Activated CD8-positive, alpha-beta memory T cell treated with anti-CD3 and anti-CD28 coated beads, Interleukin-2, amount 50 U/mL, for 24 hours (primary cell): ENCODE data around the gene PTPRZ1.

Source experiments
- DNase-seq: peaks from one replicate; pipeline ENCODE4 v3.0.0-alpha.2; 2020; ENCODE audit errors: extremely low read depth

PTPRZ1 gene

GRCh38 chr7:122054393-122054792 is 181.4 kb downstream of the PTPRZ1 start:
- DNase-seq: no peak

- DNase-seq: no peak
These were observed 182.1 kb downstream of the PTPRZ1 start for GRCh38 chr7:122055073-122055472.

DNA sequence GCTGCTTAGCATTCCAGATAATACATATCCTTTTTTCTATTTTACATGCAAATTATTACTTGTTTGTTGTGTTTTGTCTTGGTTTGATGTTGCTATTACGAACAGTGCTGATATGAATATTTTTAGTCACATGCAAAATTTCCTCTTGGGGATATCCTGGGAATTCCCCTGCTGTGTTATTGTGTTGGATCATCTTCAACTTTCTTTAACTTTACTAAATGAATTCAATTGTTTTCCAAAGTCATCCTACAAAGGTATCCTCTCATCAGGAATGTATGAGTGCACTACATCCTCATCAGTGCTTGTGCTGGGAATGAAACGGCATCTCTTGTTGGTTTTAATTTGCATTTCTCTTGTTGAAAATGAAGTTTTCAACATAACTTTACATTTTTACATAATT is 184.0 kb downstream of the PTPRZ1 start:
- no peak for DNase-seq

GRCh38 chr7:122059542-122059941 is 186.6 kb downstream of the PTPRZ1 start:
- DNase-seq: no peak

GRCh38 chr7:122063146-122063545 is 190.2 kb downstream of the PTPRZ1 start:
- DNase-seq: no peak

DNA sequence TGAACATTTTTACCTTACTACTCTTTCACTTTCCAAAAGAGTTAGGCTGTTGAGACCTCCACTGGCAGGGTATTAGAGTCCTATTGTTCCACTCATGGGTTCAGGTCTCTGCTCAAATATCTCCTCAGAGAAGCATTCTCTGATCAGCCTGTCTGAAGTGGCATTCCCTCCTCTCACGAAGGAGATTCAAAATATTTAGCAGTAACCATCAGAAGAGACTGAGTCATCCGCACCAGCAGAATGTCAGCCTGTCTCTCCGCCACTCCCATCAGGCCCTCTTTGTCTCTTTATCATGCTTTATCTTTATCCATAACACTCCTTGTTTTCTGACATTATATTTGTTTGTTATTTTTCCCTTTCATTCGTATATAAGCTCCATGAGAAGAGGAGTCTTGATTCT is 192.0 kb downstream of the PTPRZ1 start:
- DNase-seq: no peak

DNA sequence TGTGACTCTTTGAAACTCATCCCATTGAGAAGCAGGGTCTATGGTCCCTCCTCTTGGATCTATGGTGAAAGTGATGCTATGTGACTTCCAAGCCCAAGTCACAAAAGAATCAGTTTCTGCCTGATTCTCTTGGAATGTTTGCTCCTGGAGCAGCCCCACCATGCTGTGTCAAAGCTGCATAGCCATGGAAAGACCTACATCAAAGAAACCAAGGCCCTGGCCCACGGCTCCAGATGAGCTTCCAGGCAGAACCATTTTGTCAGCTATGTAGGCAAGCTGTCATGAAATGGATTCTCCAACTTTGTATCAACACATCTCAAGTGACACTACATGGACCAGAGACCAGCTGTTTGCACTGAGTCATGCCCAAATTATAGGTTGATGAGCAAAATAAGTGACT is 194.1 kb downstream of the PTPRZ1 start:
- DNase-seq: no peak

DNA sequence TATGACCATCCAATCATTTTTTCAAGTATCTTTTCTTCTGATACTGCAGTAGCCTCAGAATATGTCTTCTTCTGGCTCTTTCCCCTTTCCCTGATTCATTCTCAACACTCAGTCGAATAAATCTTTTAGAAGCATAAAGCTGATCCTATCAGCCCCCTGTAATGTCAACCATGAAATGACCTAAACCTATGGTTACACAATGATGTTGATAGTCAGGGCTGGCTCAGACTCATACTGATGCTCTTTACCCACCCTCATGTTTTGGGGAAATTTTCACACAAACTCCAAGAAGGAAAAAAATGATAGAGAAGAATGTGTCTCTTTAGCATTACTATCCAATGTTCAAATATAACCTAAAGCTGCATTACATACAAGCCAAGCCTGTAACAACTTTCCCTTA is 195.1 kb downstream of the PTPRZ1 start:
- no peak for DNase-seq

DNA sequence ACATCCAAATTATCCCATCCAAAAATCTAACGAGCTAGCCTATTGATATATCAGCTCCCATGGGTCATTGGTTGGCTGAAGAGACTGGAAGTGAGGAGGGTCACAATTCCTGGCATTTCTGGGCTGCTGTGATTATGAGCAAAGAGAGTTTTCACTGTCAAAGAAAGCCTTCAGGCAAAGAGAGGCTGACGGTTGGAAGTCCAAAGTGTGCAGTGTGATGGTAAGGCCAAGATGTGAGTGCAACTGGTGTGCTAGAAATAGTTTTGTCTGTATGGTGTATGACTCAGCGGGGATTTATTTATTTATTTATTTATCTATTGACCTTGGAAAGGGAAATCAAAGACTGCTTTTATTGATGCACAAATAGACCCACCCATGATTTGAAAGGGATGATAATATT is 196.0 kb downstream of the PTPRZ1 start:
- DNase-seq: no peak

DNA sequence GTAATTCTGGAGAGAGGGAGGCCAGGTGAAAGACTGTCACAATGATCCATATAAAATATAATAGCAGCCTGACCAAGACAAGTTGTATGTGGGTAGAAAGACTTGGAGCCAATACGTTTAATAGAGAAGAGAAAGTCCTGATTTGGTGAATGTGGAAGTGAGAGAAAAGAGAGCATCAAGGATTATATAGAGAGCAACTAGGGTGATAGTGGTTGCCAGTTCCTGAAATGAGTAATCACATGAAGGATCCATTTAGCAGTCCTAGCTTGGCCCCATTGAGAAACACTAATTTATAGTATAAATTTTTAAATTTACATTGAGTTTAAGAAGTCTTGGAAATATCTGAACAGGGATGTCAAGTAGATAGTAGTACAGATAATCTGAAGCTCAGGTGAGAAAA is 197.1 kb downstream of the PTPRZ1 start:
- no peak for DNase-seq

DNA sequence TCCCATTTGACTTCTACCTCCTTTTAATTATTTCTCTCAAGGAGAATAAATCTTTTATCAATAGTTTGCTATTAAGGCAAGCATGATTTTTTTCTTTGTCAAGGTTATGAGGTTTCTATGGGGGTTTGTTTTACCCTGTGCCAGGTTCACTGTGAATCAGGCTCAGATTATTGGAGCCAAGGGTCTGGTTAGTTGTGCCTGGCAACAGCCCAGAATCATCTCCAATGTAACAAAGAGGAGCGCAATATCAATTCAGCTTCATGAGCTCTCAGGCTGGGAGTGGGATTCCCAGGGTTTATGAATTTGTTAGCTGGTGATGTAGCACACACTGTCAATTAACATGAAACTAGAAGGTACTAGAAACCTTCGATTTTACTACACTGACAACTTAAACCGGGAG is 197.9 kb downstream of the PTPRZ1 start:
- DNase-seq: no peak

GRCh38 chr7:122072272-122072671 is 199.3 kb downstream of the PTPRZ1 start:
- no peak for DNase-seq

DNA sequence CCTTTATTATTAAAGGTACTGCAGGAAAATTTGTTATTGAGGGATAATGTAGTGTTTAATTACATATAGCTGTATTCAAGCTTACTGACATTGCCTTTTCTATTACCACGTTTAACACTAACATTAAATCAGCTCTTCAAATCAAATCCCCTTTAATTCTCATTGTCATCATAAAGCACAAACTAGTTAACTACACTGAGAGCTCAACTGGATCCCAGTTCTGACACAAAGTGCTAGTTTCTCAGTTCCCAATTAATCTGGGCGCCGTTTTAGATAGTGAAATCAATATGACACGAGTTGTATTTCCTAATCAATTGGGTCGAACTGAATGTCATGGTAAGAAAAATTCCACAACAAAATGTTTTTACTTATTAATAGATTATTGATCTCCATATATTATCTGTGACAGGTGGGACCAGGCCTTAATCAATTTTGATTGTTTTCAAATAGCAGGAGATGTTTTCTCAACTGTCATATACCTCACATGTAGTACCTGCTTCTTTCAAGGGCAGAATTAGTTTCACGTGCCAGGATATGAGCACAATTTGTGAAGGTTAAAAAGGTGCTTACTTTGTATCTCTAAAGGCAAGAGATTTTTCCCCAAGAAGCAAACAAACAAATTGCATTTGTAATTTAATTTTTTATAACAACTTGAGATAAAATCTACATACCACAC is 200.1 kb downstream of the PTPRZ1 start:
- DNase-seq: no peak

DNA sequence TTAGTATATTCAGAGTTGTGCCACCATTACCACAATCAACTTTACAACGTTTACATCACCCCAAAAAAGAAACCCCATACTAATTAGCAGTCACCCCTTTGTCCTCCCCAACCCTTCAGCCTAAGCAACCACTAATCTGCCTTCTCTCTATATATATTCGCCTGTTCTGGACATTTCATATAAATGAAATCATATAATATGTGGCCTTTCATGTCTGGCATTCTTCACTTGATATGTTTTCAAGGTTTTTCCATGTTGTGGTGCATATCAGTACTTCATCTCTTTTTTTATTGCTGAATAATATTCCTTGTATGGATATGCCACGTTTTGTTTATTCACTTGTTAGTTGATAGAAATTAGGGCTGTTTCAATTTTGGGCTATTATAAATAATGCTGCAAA is 200.7 kb downstream of the PTPRZ1 start:
- no peak for DNase-seq

DNA sequence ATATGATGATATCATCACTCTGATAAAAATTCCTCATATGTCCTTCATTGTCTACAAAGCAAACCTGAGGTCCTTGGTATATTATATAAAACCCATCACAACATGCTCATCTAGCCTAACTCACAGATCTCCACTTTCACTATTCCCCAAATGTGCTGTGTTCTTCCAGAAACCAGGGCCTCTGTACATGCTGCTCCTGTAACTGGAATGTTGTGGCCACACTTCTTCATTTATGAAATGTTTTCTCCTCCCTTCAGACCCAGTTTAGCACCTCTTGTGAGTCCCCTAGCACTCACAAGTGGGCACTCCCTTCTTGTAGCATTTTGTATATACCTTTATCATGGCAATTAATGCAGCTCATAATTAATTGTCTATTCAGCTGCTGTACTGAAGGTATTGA is 209.2 kb downstream of the PTPRZ1 start:
- DNase-seq: no peak

DNA sequence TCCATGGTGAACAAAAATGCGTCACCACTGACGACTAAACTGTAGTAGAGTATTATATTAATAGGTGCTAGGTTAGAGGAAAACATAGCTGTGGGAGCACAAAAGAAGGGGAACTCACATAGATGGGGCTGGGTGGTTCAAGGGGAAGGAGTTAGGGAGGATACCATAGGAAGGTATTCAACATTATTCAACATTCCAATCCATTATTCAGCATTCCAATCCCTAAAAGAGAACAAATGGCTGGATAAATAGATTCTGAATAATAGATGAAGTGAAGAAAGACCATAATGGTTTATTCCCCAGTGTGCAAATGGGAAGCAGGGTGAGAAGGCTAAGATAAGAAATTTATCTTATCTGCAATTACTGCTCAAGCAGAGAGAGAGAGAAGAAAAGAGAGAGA is 209.7 kb downstream of the PTPRZ1 start:
- no peak for DNase-seq

GRCh38 chr7:122092964-122093797 is 220.2 kb downstream of the PTPRZ1 start:
- DNase-seq: peak; percentile 6

DNA sequence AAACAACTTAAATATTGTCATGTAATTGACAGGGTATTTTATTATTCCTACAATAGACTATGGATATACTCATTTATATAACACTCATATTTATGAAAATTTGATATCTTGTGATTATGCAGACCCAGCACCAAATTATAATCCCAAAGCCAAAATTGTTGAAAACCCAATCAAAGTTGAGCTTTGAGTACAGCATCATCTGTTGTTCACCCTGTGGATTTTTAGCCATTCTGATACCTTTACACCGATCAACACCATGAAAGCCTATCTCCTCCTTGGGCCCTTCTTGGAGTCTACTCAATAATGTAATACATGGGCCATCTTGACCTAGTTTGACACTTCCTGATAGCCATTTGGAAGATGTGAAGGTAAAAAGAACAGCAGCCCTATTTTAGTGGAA is 221.6 kb downstream of the PTPRZ1 start:
- DNase-seq: no peak

GRCh38 chr7:122095642-122096041 is 222.7 kb downstream of the PTPRZ1 start:
- DNase-seq: no peak

GRCh38 chr7:122100021-122100420 is 227.1 kb downstream of the PTPRZ1 start:
- DNase-seq: no peak

DNA sequence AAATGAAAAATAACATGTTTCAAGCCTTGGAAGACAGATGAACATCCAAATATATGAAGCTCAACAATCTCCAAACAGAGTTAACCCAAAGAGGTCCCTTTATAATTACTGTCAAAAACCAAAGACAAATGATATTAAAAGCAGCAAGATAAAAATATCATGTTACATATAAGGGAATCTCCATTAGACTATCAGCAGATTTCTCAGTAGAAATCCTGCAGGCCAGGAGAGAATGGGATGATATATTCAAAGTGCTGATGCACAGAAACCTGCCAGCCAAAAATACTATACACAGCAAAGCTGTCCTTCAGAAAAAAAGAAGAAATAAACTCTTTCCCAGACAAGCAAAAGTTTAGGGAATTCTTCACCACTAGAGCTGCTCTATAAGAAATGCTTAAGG is 230.1 kb downstream of the PTPRZ1 start:
- no peak for DNase-seq
